ENCODE data around the gene IQGAP1. TPM values are rescaled to one million over a fixed set of nuclear protein-coding genes. Genes with fewer than 3 reads are reported as not detected.
"Not testable (repeated sequence)": the region's sequence is repeated elsewhere in the genome, so short reads cannot be mapped to it uniquely, and the experiment has no call there.

IQGAP1 gene
- total RNA-seq, 1 donor from 2014 or later = 178 TPM

DNA sequence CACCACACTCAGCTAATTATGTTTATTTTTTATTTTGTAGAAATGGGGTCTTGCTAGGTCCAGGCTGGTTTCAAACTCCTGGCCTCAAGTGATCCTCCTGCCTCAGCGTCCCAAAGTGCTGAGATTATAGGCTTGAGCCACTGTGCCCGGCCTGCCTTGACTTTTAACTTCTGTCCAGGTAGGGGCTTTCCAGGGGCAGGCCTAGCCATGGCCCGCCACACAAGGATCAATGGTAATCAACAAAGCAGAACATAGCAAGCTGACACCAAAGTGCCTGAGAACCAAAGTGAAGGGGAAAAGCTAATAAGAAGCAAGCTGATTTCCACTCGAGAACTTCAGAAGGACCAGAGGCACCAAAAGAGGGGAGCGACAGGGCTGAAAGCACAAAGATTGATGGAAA is 132.3 kb downstream of the IQGAP1 start:
- DNase-seq (ENCODE audit: extremely low spot score, unreplicated experiment) = no peak
- Mint-ChIP-seq H3K4me1 (ENCODE audit: unreplicated experiment) (peaks cover 8% of the 10 kb centered on the region), H3K9me3 (ENCODE audit: unreplicated experiment) (no peaks in the 10 kb centered on the region), H3K4me3 (ENCODE audit: unreplicated experiment) (no peak overlapping the region), H3K27me3 (ENCODE audit: unreplicated experiment) (no peaks in the 10 kb centered on the region), H3K36me3 (ENCODE audit: unreplicated experiment) (no peaks in the 10 kb centered on the region), H3K27ac (ENCODE audit: unreplicated experiment) (no peak overlapping the region)
- TF ChIP-seq, protein P1, sequence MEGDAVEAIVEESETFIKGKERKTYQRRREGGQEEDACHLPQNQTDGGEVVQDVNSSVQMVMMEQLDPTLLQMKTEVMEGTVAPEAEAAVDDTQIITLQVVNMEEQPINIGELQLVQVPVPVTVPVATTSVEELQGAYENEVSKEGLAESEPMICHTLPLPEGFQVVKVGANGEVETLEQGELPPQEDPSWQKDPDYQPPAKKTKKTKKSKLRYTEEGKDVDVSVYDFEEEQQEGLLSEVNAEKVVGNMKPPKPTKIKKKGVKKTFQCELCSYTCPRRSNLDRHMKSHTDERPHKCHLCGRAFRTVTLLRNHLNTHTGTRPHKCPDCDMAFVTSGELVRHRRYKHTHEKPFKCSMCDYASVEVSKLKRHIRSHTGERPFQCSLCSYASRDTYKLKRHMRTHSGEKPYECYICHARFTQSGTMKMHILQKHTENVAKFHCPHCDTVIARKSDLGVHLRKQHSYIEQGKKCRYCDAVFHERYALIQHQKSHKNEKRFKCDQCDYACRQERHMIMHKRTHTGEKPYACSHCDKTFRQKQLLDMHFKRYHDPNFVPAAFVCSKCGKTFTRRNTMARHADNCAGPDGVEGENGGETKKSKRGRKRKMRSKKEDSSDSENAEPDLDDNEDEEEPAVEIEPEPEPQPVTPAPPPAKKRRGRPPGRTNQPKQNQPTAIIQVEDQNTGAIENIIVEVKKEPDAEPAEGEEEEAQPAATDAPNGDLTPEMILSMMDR (IDR thresholded peaks at IDR 0.05) = no peak

DNA sequence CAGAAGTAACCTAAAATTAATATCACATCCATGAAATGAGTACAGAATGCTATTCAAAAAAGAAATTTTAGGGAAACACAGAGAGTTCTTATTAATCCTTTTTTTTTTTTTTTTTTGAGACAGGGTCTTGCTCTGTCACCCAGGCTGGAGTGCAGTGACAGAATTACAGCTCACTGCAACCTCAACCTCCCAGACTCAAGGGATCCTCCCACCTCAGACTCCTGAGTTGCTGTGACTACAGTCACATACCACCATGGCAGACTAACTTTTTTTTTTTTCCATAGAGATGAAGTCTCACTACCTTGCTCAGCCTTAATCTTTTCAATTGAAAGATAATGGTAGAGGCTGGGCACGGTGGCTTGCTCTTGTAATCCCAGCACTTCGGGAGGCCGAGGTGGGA is 135.3 kb downstream of the IQGAP1 start:
- no peaks in the 10 kb centered on the region for H3K36me3 Mint-ChIP-seq (ENCODE audit: unreplicated experiment)
- H3K27me3 Mint-ChIP-seq (ENCODE audit: unreplicated experiment) = no peaks in the 10 kb centered on the region
- TF ChIP-seq, protein P1 (IDR thresholded peaks at IDR 0.05) = no peak
- no peak overlapping the region for H3K27ac Mint-ChIP-seq (ENCODE audit: unreplicated experiment)
- no peak for DNase-seq (ENCODE audit: extremely low spot score, unreplicated experiment)
- no peak overlapping the region for H3K4me3 Mint-ChIP-seq (ENCODE audit: unreplicated experiment)
- no peaks in the 10 kb centered on the region for H3K9me3 Mint-ChIP-seq (ENCODE audit: unreplicated experiment)
- H3K4me1 Mint-ChIP-seq (ENCODE audit: unreplicated experiment) = peaks cover 8% of the 10 kb centered on the region

DNA sequence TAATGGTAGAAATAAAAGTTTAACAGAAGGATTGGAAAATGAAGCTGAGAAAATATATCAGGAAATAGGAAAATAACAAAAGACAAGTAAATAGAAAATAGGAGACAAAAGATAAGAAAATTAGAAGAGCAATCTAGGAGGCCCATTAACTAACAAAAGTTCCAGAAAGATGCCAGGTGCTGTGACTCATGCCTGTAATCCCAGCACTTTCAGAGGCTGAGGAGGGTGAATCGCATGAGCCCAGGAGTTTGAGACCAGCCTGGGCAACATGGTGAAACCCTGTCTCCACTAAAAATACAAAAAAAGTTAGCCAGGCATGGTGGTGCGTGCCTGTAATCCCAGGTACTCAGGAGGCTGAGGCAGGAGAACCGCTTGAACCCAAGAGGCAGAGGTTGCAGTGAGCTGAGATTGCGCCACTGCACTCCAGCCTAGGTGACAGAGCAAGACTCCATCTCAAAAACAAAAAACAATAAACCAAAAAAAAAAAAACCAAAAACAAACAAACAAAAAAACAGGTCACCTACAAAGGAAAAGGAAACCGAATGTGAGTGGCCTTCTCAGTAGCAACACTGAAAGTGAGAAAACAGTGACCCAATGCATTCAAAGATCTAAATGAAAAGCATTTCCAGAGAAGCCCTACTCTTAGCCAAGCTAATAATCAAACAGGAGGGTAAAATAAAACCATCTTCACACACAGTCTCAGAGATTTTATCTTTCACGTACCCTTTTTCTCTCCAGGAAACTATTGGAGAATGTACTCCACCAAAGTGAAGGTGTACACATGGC is 136.2 kb downstream of the IQGAP1 start:
- H3K4me3 Mint-ChIP-seq (ENCODE audit: unreplicated experiment); DNase-seq (ENCODE audit: extremely low spot score, unreplicated experiment); H3K9me3 Mint-ChIP-seq (ENCODE audit: unreplicated experiment); H3K27me3 Mint-ChIP-seq (ENCODE audit: unreplicated experiment); H3K36me3 Mint-ChIP-seq (ENCODE audit: unreplicated experiment); H3K27ac Mint-ChIP-seq (ENCODE audit: unreplicated experiment): not testable (repeated sequence)
- H3K4me1 Mint-ChIP-seq (ENCODE audit: unreplicated experiment) = peaks cover 11% of the 10 kb centered on the region

DNA sequence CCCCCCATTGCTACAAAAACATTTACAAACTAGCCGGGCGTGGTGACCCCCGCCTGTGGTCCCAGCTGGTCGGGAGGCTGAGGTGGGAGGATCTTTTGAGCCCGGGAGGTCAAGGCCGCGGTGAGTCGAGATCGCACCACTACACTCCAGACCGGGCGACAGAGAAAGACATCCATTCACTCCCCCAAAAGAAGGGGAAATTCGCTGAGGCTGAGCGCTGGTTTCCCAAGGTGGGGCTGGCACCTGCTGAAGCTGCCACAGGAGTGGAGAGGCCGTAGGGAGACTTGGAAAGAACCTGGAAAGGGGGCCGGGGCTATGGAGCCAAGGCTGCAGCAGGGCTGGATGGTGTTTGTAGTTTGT is 140.9 kb downstream of the IQGAP1 start:
- Mint-ChIP-seq H3K9me3 (ENCODE audit: unreplicated experiment) (no peaks in the 10 kb centered on the region), H3K27ac (ENCODE audit: unreplicated experiment) (peak overlapping the region; percentile 78), H3K36me3 (ENCODE audit: unreplicated experiment) (no peaks in the 10 kb centered on the region), H3K27me3 (ENCODE audit: unreplicated experiment) (no peaks in the 10 kb centered on the region), H3K4me1 (ENCODE audit: unreplicated experiment) (peaks cover 32% of the 10 kb centered on the region), H3K4me3 (ENCODE audit: unreplicated experiment) (peak overlapping the region; percentile 78)
- no peak for DNase-seq (ENCODE audit: extremely low spot score, unreplicated experiment)
- TF ChIP-seq, protein P1 (IDR thresholded peaks at IDR 0.05) = no peak

DNA sequence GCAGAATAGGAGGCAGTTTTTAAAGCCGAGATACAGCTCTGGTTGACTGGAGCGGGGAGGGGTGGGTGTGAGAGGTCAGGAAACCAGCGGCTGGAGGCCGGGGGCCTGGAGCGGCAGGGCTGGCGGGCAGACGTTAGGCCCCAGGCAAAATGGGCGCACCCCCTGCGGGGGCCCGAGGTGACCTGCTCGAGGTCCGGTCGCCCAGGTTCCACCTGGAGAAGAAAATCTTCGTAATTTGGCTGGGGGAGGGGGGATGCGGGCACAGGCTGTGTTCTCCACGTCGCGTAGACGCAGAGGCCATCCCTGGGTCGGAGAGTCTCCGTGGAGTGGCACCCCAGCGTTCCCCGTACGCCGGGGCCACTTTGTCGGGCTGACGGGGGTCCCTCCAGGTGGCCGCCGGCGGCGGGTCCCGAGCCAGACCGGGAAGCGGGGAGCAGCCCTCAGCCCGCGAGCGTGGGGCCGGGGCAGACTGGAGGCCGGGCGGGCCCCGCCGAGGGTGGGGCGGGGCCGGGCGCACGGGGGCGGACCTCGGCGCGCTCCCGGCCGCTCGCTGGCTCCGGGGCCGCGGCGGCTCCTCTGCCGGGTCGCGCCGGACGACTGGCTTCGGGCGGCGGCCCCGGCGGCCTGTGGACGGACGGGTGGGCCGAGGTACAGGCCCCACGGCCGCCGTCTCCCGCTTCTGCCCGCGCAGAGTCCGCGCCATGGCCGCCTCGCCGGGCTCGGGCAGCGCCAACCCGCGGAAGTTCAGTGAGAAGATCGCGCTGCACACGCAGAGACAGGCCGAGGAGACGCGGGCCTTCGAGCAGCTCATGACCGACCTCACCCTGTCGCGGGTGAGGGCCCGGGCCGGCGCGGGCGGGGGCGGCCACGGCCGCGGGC is 141.6 kb downstream of the IQGAP1 start, which contains the start of gene CRTC3:
CRTC3 (plus strand) TSS at position 553 of the 879 bp plus-strand sequence; CDS start at position 702, 149 bp downstream.
- Mint-ChIP-seq H3K4me3 (ENCODE audit: unreplicated experiment) (peak within 1 kb of the TSS; percentile 98), H3K36me3 (ENCODE audit: unreplicated experiment) (no peaks in the 10 kb centered on the region), H3K4me1 (ENCODE audit: unreplicated experiment) (peaks cover 33% of the 10 kb centered on the region), H3K27ac (ENCODE audit: unreplicated experiment) (peak within 1 kb of the TSS; percentile 88), H3K27me3 (ENCODE audit: unreplicated experiment) (no peaks in the 10 kb centered on the region), H3K9me3 (ENCODE audit: unreplicated experiment) (no peaks in the 10 kb centered on the region)
- TF ChIP-seq, protein P1 (IDR thresholded peaks at IDR 0.05) = no peak
- peak; percentile 86 for DNase-seq (ENCODE audit: extremely low spot score, unreplicated experiment)
